Caco-2 (cell line): ENCODE results near the gene PDIA4. TPM values are rescaled to one million over a fixed set of nuclear protein-coding genes. Genes with fewer than 3 reads are reported as not detected.

Experiments used
- BruUV-seq: library from RNA; stranded (reverse); fragments of 400-500 nt; replicated peaks from 2 replicates; lab custom pipeline; 2021; lab: Mats Ljungman, UMichigan
- CTCF ChIA-PET: fragments of 300-600 bp; sonication (Branson Sonifier 250); formaldehyde crosslinking; loops from one replicate; lab custom pipeline; 2022; ENCODE audit warnings: antibody characterized with exemption; lab: Charles Lee
- POLR2A ChIA-PET: fragments of 300-600 bp; sonication (Branson Sonifier 250); formaldehyde crosslinking; loops from one replicate; lab custom pipeline; 2022; ENCODE audit warnings: antibody characterized with exemption; lab: Charles Lee
- DNase-seq, 2 experiments: peaks; one replicate each; pipeline versions ENCODE4 v3.0.0 to v3.0.0-alpha.2; 2020 to 2022
- H3K27me3 ChIP-seq: replicated peaks from 2 replicates; pipeline ENCODE4 v1.6.0; 2011; ENCODE audit warnings: low read length; ENCODE audit not compliant: control insufficient read depth, insufficient read depth
- H3K36me3 ChIP-seq: 2 replicates; pipeline ENCODE4 v1.5.1; 2011; ENCODE audit warnings: low read length; ENCODE audit not compliant: control insufficient read depth, insufficient read depth
- H3K4me1 ChIP-seq: fragments of 250-450 bp; sonication (Bioruptor Pico); 2 replicates; pipeline ENCODE4 v1.5.1; 2020; ENCODE audit warnings: mild to moderate bottlenecking
- H3K4me3 ChIP-seq: 2 replicates; pipeline ENCODE4 v1.5.1; 2011; ENCODE audit warnings: low read depth, mild to moderate bottlenecking, control low read depth, low read length
- H3K9me3 ChIP-seq: fragments of 250-450 bp; sonication (Bioruptor Pico); 2 replicates; pipeline ENCODE4 v1.5.1; 2020; ENCODE audit warnings: mild to moderate bottlenecking, moderate library complexity
- H3K27ac Mint-ChIP-seq: one replicate; pipeline ENCODE4 v1.8.0; 2022; ENCODE audit warnings: mixed read lengths; ENCODE audit not compliant: unreplicated experiment
- H3K27me3 Mint-ChIP-seq: one replicate; pipeline ENCODE4 v1.8.0; 2022; ENCODE audit warnings: mixed read lengths; ENCODE audit not compliant: insufficient read depth, unreplicated experiment
- H3K36me3 Mint-ChIP-seq: one replicate; pipeline ENCODE4 v1.8.0; 2022; ENCODE audit warnings: mild to moderate bottlenecking, mixed read lengths; ENCODE audit not compliant: insufficient read depth, unreplicated experiment
- H3K4me1 Mint-ChIP-seq: one replicate; pipeline ENCODE4 v1.8.0; 2022; ENCODE audit warnings: low read depth, mixed read lengths; ENCODE audit not compliant: unreplicated experiment
- H3K4me3 Mint-ChIP-seq: one replicate; pipeline ENCODE4 v1.8.0; 2022; ENCODE audit warnings: mild to moderate bottlenecking, moderate library complexity, mixed read lengths; ENCODE audit not compliant: unreplicated experiment
- H3K9me3 Mint-ChIP-seq: one replicate; pipeline ENCODE4 v1.8.0; 2022; ENCODE audit warnings: mixed read lengths; ENCODE audit not compliant: unreplicated experiment
- CTCF ChIP-seq, 2 experiments: fragments of 200-600 bp in 1 of 2; IDR thresholded peaks; 1 replicate in 1 of 2; 2 replicates in 1 of 2; pipeline versions ENCODE4 v1.5.1 to v1.8.0; 2011 to 2022; ENCODE audit warnings: antibody characterized with exemption in 1 of 2, control low read depth in 1 of 2, inconsistent platforms in 1 of 2, low read depth in 1 of 2, low read length in 1 of 2, mild to moderate bottlenecking in 1 of 2, moderate library complexity in 1 of 2; ENCODE audit not compliant: insufficient read depth in 1 of 2, severe bottlenecking in 1 of 2, unreplicated experiment in 1 of 2
- intact Hi-C: fragments of 100-400 bp; cut with micrococcal nuclease; formaldehyde crosslinking; loops from one replicate; pipeline ENCODE4 v1.10.0; 2022; ENCODE audit not compliant: unreplicated experiment
- total RNA-seq: library from RNA; stranded (reverse); gene quantifications from 2 replicates; pipeline ENCODE4 v1.2.3, GENCODE V29; 2022

The PDIA4 gene
- total RNA-seq, 1 experiment from 2014 or later = 197 TPM

- no peak overlapping the region for H3K4me3 Mint-ChIP-seq
- no peaks in the 10 kb centered on the region for H3K4me1 Mint-ChIP-seq
- Histone ChIP-seq H3K36me3 (no peaks in the 10 kb centered on the region), H3K4me3 (no peak overlapping the region), H3K4me1 (no peaks in the 10 kb centered on the region), H3K9me3 (no peaks in the 10 kb centered on the region), H3K27me3 (no peaks in the 10 kb centered on the region)
- no peak overlapping the region for H3K27ac Mint-ChIP-seq
- ChIA-PET CTCF (no interaction called here), POLR2A (no interaction called here)
- intact Hi-C loops = no loop called here
- peaks cover 42% of the 10 kb centered on the region for H3K36me3 Mint-ChIP-seq
- no peak for TF ChIP-seq CTCF (IDR thresholded peaks at IDR 0.05; ENCODE audit: insufficient read depth in 1 of 2, low read depth in 1 of 2, low read length in 1 of 2, severe bottlenecking in 1 of 2, unreplicated experiment in 1 of 2)
- H3K9me3 Mint-ChIP-seq = no peaks in the 10 kb centered on the region
- BruUV-seq = no TSS peak
- no peak for DNase-seq
- no peaks in the 10 kb centered on the region for H3K27me3 Mint-ChIP-seq
Measured at GRCh38 chr7:149071182-149071635, 42.9 kb upstream of the PDIA4 start.

- POLR2A ChIA-PET = no interaction called here
- Mint-ChIP-seq H3K27me3 (no peaks in the 10 kb centered on the region), H3K4me3 (no peak overlapping the region), H3K4me1 (no peaks in the 10 kb centered on the region), H3K36me3 (peaks cover 48% of the 10 kb centered on the region), H3K9me3 (no peaks in the 10 kb centered on the region), H3K27ac (no peak overlapping the region)
- CTCF ChIA-PET = interaction anchor here (0.6 kb wide), 1 partner anchor 10 kb away, joined by 6 read pairs; no protein-coding TSS in a partner anchor
- BruUV-seq = no TSS peak
- no peak for DNase-seq
- TF ChIP-seq CTCF (IDR thresholded peaks at IDR 0.05; ENCODE audit: insufficient read depth in 1 of 2, low read depth in 1 of 2, low read length in 1 of 2, severe bottlenecking in 1 of 2, unreplicated experiment in 1 of 2) = no peak
- Histone ChIP-seq H3K9me3 (no peaks in the 10 kb centered on the region), H3K4me1 (no peaks in the 10 kb centered on the region), H3K36me3 (no peaks in the 10 kb centered on the region), H3K4me3 (no peak overlapping the region), H3K27me3 (no peaks in the 10 kb centered on the region)
- intact Hi-C loops = no loop called here
Measured at GRCh38 chr7:149070372-149071125, 42.2 kb upstream of the PDIA4 start.

GRCh38 chr7:149067869-149068268 is 39.6 kb upstream of the PDIA4 start:
- H3K27me3 Mint-ChIP-seq = no peaks in the 10 kb centered on the region
- intact Hi-C loops = loop anchor here (1.0 to 2.0 kb wide), 2 partner anchors 22 to 59 kb away; partner anchors contain the start of genes ZNF425 and ZNF786
- H3K9me3 ChIP-seq = no peaks in the 10 kb centered on the region
- peak in 1 of 2 experiments; percentile 13 for DNase-seq
- H3K27ac Mint-ChIP-seq = no peak overlapping the region
- H3K36me3 ChIP-seq = no peaks in the 10 kb centered on the region
- no peaks in the 10 kb centered on the region for H3K27me3 ChIP-seq
- H3K36me3 Mint-ChIP-seq = peaks cover 48% of the 10 kb centered on the region
- no peak overlapping the region for H3K4me3 ChIP-seq
- BruUV-seq = no TSS peak
- ChIA-PET POLR2A (no interaction called here), CTCF (interaction anchor here (0.6 kb wide), 2 partner anchors 8 to 620 kb away, joined by 4 to 6 read pairs; no protein-coding TSS in a partner anchor)
- no peaks in the 10 kb centered on the region for H3K9me3 Mint-ChIP-seq
- H3K4me1 ChIP-seq = peaks cover 3% of the 10 kb centered on the region; the same call in 1 of the 2 replicates
- H3K4me3 Mint-ChIP-seq = no peak overlapping the region
- no peak for TF ChIP-seq CTCF (IDR thresholded peaks at IDR 0.05; ENCODE audit: insufficient read depth in 1 of 2, low read depth in 1 of 2, low read length in 1 of 2, severe bottlenecking in 1 of 2, unreplicated experiment in 1 of 2)
- H3K4me1 Mint-ChIP-seq = no peaks in the 10 kb centered on the region
